HTERT RPE-1 (cell line): ENCODE results near the gene PMEPA1.
"Not testable (repeated sequence)": the region's sequence is repeated elsewhere in the genome, so short reads cannot be mapped to it uniquely, and the experiment has no call there.

ENCODE experiments used
- in situ Hi-C: fragments of 300-500 bp; cut with MboI; formaldehyde crosslinking; loops from 4 replicates; pipeline ENCODE4 v1.14.3; 2020; ENCODE audit warnings: low sequenced_read_pairs

Gene PMEPA1

DNA sequence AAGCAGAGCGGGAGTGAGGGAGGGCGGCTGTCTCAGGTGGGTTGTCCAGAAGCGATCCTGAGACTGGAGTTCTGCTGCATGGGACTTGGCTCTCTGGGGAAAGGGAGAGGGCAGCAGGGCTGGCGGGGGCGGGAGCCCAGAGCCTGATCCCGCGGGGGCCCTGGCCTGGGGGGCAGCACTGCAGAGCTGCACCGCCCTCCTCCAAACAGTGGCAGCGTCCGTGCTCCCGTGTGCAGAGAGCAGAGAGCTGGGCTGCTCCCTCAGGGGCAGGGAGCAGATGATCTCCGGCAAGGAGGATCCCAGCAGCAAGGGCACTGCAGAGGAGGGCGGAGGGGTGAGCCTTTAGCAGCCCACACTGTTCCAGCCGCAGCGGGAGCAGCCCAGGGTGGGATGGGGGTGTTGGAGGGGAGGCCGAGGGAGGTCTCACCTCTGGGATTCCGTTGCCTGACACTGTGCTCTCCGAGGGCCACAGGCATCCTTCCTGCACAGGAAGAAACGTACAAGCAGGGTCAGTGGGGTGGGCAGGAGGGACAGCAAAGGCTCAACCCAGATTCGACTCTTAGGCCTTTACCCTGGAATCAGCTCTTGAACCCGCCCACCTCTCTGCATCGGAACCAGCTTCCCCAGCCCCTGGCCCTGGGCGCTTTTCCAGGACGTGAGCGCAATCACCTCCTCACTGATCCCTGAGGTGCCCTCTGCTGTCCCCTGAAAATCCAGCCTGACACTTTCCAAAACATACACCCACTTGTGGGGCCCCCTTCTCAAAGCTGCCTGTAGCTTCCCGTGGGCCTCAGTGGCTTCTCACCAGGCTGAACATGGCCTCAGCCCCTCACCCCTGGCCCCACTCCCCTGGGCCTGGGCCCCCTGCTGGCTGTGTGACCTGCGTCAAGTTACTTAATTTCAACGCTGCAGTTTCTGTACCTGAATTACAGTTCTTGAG, 56.9 kb downstream of the PMEPA1 start:
- in situ Hi-C loops: no loop called here

GRCh38 chr20:57651881-57652605, 57.8 kb downstream of the PMEPA1 start:
- in situ Hi-C loops: no loop called here

- in situ Hi-C loops: no loop called here
Measured at GRCh38 chr20:57650756-57651483, 58.9 kb downstream of the PMEPA1 start.

- in situ Hi-C loops: no loop called here
Measured at GRCh38 chr20:57650266-57650665, 59.5 kb downstream of the PMEPA1 start.

- in situ Hi-C loops: no loop called here
Measured at GRCh38 chr20:57649617-57650015, 60.2 kb downstream of the PMEPA1 start.

DNA sequence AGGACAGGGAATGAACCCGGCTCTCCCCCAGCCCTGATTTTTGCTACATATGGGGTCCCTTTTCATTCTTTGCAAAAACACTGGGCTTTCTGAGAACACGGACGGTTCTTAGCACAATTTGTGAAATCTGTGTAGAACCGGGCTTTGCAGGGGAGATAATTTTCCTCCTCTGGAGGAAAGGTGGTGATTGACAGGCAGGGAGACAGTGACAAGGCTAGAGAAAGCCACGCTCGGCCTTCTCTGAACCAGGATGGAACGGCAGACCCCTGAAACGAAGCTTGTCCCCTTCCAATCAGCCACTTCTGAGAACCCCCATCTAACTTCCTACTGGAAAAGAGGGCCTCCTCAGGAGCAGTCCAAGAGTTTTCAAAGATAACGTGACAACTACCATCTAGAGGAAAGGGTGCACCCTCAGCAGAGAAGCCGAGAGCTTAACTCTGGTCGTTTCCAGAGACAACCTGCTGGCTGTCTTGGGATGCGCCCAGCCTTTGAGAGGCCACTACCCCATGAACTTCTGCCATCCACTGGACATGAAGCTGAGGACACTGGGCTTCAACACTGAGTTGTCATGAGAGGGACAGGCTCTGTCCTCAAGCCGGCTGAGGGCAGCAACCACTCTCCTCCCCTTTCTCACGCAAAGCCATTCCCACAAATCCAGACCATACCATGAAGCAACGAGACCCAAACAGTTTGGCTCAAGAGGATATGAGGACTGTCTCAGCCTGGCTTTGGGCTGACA, 60.8 kb downstream of the PMEPA1 start:
- in situ Hi-C loops: no loop called here

GRCh38 chr20:57647933-57648785, 61.7 kb downstream of the PMEPA1 start:
- in situ Hi-C loops: no loop called here

GRCh38 chr20:57647006-57647932, 62.5 kb downstream of the PMEPA1 start:
- in situ Hi-C loops: no loop called here

DNA sequence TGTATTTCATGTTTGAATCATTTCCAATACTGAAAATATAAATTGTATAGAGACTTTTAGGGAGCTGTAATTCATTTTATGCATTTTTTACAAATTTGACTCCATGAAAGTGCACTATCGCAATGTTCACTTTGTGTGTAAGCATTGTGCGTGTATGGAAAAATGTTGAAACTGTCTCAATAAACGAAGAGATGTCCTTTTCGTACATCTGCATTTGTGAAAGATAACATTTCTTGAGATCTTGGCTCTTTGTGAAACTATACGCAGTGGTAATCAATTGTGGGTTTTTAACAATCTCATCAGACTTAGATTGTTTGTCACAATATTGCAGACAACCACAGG, 70.9 kb downstream of the PMEPA1 start:
- in situ Hi-C loops: no loop called here

GRCh38 chr20:57638173-57638894, 71.5 kb downstream of the PMEPA1 start:
- in situ Hi-C loops: no loop called here

DNA sequence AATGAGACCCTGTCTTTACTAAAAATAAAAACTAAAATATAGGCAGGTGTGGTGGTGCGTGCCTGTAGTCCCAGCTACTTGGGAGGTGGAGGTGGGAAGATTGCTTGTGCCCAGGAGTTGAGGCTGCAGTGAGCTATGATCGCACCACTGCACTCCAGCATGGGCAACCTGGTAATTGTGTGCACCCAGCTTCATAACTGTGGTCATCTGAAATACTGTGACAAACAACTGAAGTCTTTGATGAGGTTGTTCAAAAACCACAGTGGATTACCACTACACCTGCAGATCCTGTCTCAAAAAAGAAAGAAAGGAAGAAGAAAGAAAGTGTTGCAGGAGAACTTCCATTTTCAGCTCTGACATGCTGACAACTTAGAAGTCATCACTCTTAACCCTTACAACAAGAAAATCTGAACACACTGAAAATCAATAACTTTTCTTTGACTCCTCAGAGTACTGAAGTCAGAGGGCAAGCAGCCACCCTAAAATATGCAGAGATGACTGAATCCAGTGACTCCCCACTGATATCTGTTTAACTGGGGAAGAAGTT, 75.8 kb downstream of the PMEPA1 start:
- in situ Hi-C loops: no loop called here

DNA sequence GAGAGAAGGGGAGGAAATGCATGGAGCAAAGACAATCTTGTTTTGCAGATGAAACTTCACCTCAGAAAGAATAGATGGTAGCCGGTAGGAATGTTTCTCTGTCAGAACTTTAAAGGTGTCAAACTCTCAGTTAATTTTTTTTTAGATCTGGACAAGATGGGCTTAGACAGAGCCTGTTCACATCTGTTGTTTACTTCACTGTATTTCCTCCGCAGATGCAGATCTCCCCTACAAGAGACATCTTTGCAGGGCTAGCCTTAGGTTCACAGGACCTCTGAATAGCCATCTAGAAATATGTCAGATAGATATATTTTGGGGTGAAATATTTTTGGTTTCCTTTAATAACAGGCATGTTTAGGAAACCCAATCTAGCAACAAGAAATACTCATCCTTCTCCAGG, 77.5 kb downstream of the PMEPA1 start:
- in situ Hi-C loops: no loop called here

GRCh38 chr20:57630061-57630460, 79.8 kb downstream of the PMEPA1 start:
- in situ Hi-C loops: no loop called here

- in situ Hi-C loops: not testable (repeated sequence)
Measured at GRCh38 chr20:57629491-57629901, 80.3 kb downstream of the PMEPA1 start.

GRCh38 chr20:57628962-57629308, 80.9 kb downstream of the PMEPA1 start:
- in situ Hi-C loops: not testable (repeated sequence)

GRCh38 chr20:57628047-57628961, 81.5 kb downstream of the PMEPA1 start:
- in situ Hi-C loops: no loop called here

DNA sequence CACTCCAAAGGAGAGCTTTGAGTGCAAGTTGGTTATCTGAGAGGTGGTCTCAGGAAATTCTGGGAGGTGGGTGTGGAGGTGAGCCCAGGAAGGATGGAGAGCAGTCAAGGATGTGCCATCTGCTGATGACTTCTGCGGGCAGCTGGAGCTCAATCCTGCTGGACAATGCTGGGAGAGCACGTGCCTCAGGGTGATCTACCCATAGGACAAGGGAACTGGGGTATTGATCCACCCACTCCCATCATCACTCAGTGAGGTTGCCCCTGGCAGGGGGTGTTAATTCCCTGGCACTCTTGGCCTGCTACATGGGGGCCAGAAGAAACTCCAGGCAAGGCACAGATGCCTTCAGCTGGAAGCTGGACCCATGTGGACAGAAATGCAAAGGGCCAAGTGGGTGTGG, 82.5 kb downstream of the PMEPA1 start:
- in situ Hi-C loops: no loop called here
